DOHH2 (cell line): Measurements from ENCODE around the gene BGN.

Experiments
- H3F3A ChIP-seq: fragments of 200-600 bp; sonication (generic), shearing (Covaris generic); 2 replicates; pipeline ENCODE4 v1.6.0; 2016; ENCODE audit warnings: antibody characterized with exemption, mild to moderate bottlenecking; ENCODE audit not compliant: control insufficient read depth, insufficient read depth
- H3K27ac ChIP-seq: fragments of 200-600 bp; sonication (generic); 2 replicates; pipeline ENCODE4 v1.5.1; 2014; ENCODE audit warnings: low read depth, mild to moderate bottlenecking, low read length, moderate library complexity
- H3K27me3 ChIP-seq: fragments of 200-600 bp; sonication (generic); 2 replicates; pipeline ENCODE4 v1.6.1; 2014; ENCODE audit warnings: mild to moderate bottlenecking, low read length, mixed read lengths; ENCODE audit not compliant: control insufficient read depth
- H3K36me3 ChIP-seq: fragments of 200-600 bp; sonication (generic); 2 replicates; pipeline ENCODE4 v1.6.1; 2014; ENCODE audit warnings: mild to moderate bottlenecking, low read length, moderate library complexity, mixed read lengths; ENCODE audit not compliant: control insufficient read depth
- H3K4me1 ChIP-seq: fragments of 200-600 bp; sonication (generic); 2 replicates; pipeline ENCODE4 v1.6.1; 2014; ENCODE audit warnings: mild to moderate bottlenecking, low read length, mixed read lengths; ENCODE audit not compliant: control insufficient read depth
- H3K4me2 ChIP-seq: fragments of 200-600 bp; sonication (generic); 2 replicates; pipeline ENCODE4 v1.6.0; 2014; ENCODE audit warnings: mild to moderate bottlenecking, low read length, moderate library complexity
- H3K4me3 ChIP-seq: fragments of 200-600 bp; sonication (generic); 2 replicates; pipeline ENCODE4 v1.5.1; 2014; ENCODE audit warnings: mild to moderate bottlenecking, low read length, mixed read lengths
- H3K79me2 ChIP-seq: fragments of 200-600 bp; sonication (generic); 2 replicates; pipeline ENCODE4 v1.6.1; 2014; ENCODE audit warnings: mild to moderate bottlenecking, low read length, mixed read lengths; ENCODE audit not compliant: control insufficient read depth
- H3K9me2 ChIP-seq: fragments of 200-600 bp; sonication (generic); replicated peaks from 2 replicates; pipeline ENCODE4 v1.6.1; 2014; ENCODE audit warnings: mild to moderate bottlenecking, low read length, mixed read lengths; ENCODE audit not compliant: control insufficient read depth
- H3K9me3 ChIP-seq: fragments of 200-600 bp; sonication (generic); 2 replicates; pipeline ENCODE4 v1.6.1; 2014; ENCODE audit warnings: antibody characterized with exemption, low read length, mixed read lengths; ENCODE audit not compliant: control insufficient read depth, insufficient read depth
- H4K20me1 ChIP-seq: fragments of 200-600 bp; sonication (generic); 2 replicates; pipeline ENCODE4 v1.6.0; 2014; ENCODE audit warnings: low read depth, mild to moderate bottlenecking, antibody characterized with exemption, low read length, moderate library complexity; ENCODE audit not compliant: control insufficient read depth, insufficient read depth
- EZH2phosphoT487 ChIP-seq: fragments of 200-600 bp; sonication (generic); IDR thresholded peaks from 2 replicates; pipeline ENCODE4 v1.6.1; 2017; ENCODE audit warnings: borderline replicate concordance, mild to moderate bottlenecking, antibody characterized with exemption, low read length, moderate library complexity, mixed read lengths
- TF ChIP-seq, protein P1 (sequence below): fragments of 200-600 bp; sonication (generic); IDR thresholded peaks from one replicate; pipeline ENCODE4 v1.5.1; 2014; ENCODE audit warnings: antibody characterized with exemption, mild to moderate bottlenecking, low read depth, low read length; ENCODE audit not compliant: poor library complexity, severe bottlenecking

Gene BGN

DNA sequence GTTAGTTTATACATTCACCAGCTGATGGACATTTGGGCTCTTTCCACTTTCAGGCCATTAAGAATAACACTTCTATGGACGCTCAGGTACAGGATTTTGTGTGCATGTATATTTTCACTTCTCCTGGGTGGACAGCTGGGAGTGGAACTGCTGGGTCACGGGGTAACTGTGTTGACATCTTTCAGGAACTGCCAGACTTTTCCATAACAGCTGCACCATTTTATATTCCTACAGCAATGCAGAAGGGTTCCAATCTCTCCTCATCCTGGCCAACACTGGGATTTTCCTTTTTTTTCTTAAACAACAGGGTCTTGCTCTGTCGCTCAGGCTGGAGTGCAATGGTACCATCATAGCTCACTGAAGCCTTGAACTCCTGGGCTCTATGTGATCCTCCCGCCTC is 36.3 kb upstream of the BGN start:
- Histone ChIP-seq H3K79me2 (no peaks in the 10 kb centered on the region), H3K9me3 (no peaks in the 10 kb centered on the region), H3K4me3 (no peak overlapping the region), H3K9me2 (no peaks in the 10 kb centered on the region), H3K27ac (no peak overlapping the region), H3K36me3 (peaks cover 12% of the 10 kb centered on the region), H3K4me2 (no peak overlapping the region), H3K27me3 (no peaks in the 10 kb centered on the region), H3K4me1 (no peaks in the 10 kb centered on the region), H4K20me1 (no peaks in the 10 kb centered on the region), H3F3A (no peaks in the 10 kb centered on the region)
- TF ChIP-seq, protein P1, sequence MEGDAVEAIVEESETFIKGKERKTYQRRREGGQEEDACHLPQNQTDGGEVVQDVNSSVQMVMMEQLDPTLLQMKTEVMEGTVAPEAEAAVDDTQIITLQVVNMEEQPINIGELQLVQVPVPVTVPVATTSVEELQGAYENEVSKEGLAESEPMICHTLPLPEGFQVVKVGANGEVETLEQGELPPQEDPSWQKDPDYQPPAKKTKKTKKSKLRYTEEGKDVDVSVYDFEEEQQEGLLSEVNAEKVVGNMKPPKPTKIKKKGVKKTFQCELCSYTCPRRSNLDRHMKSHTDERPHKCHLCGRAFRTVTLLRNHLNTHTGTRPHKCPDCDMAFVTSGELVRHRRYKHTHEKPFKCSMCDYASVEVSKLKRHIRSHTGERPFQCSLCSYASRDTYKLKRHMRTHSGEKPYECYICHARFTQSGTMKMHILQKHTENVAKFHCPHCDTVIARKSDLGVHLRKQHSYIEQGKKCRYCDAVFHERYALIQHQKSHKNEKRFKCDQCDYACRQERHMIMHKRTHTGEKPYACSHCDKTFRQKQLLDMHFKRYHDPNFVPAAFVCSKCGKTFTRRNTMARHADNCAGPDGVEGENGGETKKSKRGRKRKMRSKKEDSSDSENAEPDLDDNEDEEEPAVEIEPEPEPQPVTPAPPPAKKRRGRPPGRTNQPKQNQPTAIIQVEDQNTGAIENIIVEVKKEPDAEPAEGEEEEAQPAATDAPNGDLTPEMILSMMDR = no peak
- no peak for TF ChIP-seq EZH2phosphoT487

DNA sequence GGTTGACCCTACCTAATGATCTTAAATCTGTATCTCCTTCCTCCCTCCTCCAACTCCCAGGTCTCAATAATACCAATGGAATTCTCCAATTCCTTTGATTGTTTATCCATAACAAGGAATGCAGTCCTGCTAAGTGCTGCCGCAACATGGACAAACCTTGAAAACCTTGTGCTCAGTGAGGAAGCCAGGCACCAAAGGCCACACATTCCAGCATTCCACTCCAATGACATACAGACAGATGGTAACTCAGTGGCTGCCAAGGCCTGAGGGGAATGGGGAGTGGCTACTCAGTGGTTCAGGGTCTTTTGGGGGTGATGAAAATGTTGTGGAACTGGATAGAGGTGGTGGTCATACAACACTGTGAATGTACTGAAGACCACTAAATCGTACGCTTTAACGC is 34.8 kb upstream of the BGN start:
- H4K20me1 ChIP-seq = no peaks in the 10 kb centered on the region
- TF ChIP-seq EZH2phosphoT487 = no peak
- TF ChIP-seq, protein P1 = no peak

DNA sequence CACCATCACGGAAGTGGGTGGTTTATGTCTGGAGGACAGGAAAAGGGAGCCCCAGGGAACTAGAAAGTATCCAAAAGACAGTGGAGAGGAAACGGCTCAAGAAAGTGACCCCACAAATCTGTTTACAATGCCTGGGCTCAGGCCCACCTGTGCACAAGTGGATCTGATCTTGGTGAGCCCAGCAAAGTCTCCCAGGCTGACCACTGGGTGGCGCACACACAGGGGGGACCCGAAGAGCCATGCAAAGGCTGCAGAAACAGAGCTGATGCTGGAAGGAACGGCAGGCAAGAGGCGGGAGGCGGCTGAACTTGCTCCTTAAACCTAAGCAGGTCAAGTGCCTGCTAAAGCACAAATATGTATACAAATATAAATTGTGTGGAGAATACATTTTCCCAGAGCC is 34.0 kb upstream of the BGN start:
- no peaks in the 10 kb centered on the region for H3K79me2 ChIP-seq
- no peaks in the 10 kb centered on the region for H4K20me1 ChIP-seq
- no peaks in the 10 kb centered on the region for H3F3A ChIP-seq
- TF ChIP-seq, protein P1 = peak; percentile 75
- TF ChIP-seq EZH2phosphoT487 = no peak
- no peak overlapping the region for H3K4me2 ChIP-seq
- no peaks in the 10 kb centered on the region for H3K4me1 ChIP-seq
- H3K27ac ChIP-seq = no peak overlapping the region
- H3K36me3 ChIP-seq = peaks cover 12% of the 10 kb centered on the region
- H3K9me3 ChIP-seq = no peaks in the 10 kb centered on the region
- H3K4me3 ChIP-seq = no peak overlapping the region
- no peaks in the 10 kb centered on the region for H3K27me3 ChIP-seq
- no peaks in the 10 kb centered on the region for H3K9me2 ChIP-seq

More for the DNA sequence above, 34.8 kb upstream of the BGN start:
- Histone ChIP-seq H3K27ac (no peak overlapping the region), H3K9me2 (no peaks in the 10 kb centered on the region), H3K36me3 (peaks cover 12% of the 10 kb centered on the region), H3K9me3 (no peaks in the 10 kb centered on the region), H3K27me3 (no peaks in the 10 kb centered on the region), H3K4me1 (no peaks in the 10 kb centered on the region), H3K79me2 (no peaks in the 10 kb centered on the region), H3K4me3 (no peak overlapping the region), H3K4me2 (no peak overlapping the region), H3F3A (no peaks in the 10 kb centered on the region)

DNA sequence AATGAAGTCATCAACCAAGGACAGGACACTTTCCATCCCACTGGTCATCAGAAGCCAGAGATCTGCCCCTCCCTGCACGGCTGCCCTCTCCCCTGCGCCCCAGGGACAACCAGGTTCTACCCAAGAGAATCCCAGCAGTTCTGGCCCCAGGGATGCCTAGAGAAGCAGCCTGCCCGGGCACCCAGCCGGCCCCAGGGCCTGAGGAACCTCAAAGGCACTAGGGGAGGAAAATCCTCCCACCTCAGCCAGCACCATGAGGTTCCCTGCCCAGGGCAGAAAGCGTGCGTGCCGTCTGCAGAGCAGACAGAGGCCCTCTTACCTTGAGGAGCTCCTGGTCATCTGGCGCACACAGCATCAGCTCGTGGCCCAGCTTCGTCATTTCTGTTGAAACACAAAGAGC is 32.5 kb upstream of the BGN start:
- no peak overlapping the region for H3K4me3 ChIP-seq
- H3K4me1 ChIP-seq = no peaks in the 10 kb centered on the region
- peaks cover 12% of the 10 kb centered on the region for H3K36me3 ChIP-seq
- H3K79me2 ChIP-seq = peaks cover 10% of the 10 kb centered on the region
- no peaks in the 10 kb centered on the region for H3K9me3 ChIP-seq
- H3K27ac ChIP-seq = no peak overlapping the region
- no peak overlapping the region for H3K4me2 ChIP-seq
- H4K20me1 ChIP-seq = no peaks in the 10 kb centered on the region
- TF ChIP-seq, protein P1 = no peak
- no peak for TF ChIP-seq EZH2phosphoT487
- no peaks in the 10 kb centered on the region for H3K27me3 ChIP-seq
- H3K9me2 ChIP-seq = no peaks in the 10 kb centered on the region
- H3F3A ChIP-seq = no peaks in the 10 kb centered on the region
